Measurements from ENCODE around the gene TCF15.

The TCF15 gene

DNA sequence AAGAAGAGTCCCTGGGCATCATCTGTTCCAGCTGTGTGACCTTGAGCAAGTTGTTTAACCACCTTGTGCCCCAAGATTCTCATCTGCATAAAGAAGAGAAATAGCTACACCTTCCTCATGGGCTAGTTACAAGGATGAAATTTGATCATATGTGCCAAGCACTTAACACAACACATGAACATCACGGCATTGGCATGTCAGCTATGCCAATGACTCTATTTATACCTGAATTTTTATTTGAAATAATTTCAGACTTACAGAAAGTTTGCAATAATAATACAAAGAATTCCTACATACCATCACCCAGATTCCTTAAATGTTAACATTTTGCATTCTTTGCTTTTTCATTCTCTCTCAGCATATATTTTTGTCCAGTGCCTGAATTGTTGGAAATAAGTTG is 21.0 kb upstream of the TCF15 start:
- no peak overlapping the region for H3K4me3 ChIP-seq (ENCODE audit: low read length)
- TF ChIP-seq, protein P1, sequence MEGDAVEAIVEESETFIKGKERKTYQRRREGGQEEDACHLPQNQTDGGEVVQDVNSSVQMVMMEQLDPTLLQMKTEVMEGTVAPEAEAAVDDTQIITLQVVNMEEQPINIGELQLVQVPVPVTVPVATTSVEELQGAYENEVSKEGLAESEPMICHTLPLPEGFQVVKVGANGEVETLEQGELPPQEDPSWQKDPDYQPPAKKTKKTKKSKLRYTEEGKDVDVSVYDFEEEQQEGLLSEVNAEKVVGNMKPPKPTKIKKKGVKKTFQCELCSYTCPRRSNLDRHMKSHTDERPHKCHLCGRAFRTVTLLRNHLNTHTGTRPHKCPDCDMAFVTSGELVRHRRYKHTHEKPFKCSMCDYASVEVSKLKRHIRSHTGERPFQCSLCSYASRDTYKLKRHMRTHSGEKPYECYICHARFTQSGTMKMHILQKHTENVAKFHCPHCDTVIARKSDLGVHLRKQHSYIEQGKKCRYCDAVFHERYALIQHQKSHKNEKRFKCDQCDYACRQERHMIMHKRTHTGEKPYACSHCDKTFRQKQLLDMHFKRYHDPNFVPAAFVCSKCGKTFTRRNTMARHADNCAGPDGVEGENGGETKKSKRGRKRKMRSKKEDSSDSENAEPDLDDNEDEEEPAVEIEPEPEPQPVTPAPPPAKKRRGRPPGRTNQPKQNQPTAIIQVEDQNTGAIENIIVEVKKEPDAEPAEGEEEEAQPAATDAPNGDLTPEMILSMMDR (conservative IDR thresholded peaks at IDR 0.05; ENCODE audit: low read length): no peak
- DNase-seq (ENCODE audit: low read depth): peak; percentile 16

- no peak overlapping the region for H3K4me3 ChIP-seq (ENCODE audit: low read length)
- TF ChIP-seq, protein P1 (conservative IDR thresholded peaks at IDR 0.05; ENCODE audit: low read length): no peak
- DNase-seq (ENCODE audit: low read depth): no peak
Measured at GRCh38 chr20:626579-626978, 16.5 kb upstream of the TCF15 start.

- H3K4me3 ChIP-seq (ENCODE audit: low read length): no peak overlapping the region
- TF ChIP-seq, protein P1 (conservative IDR thresholded peaks at IDR 0.05; ENCODE audit: low read length): no peak
- DNase-seq (ENCODE audit: low read depth): no peak
Measured at GRCh38 chr20:625360-625932, 15.3 kb upstream of the TCF15 start.

- H3K4me3 ChIP-seq (ENCODE audit: low read length): no peak overlapping the region
- TF ChIP-seq, protein P1 (conservative IDR thresholded peaks at IDR 0.05; ENCODE audit: low read length): no peak
- DNase-seq (ENCODE audit: low read depth): no peak
Measured at GRCh38 chr20:623704-624103, 13.6 kb upstream of the TCF15 start.

- H3K4me3 ChIP-seq (ENCODE audit: low read length): no peak overlapping the region
- TF ChIP-seq, protein P1 (conservative IDR thresholded peaks at IDR 0.05; ENCODE audit: low read length): no peak
- DNase-seq (ENCODE audit: low read depth): no peak
Measured at GRCh38 chr20:623021-623420, 12.9 kb upstream of the TCF15 start.

- TF ChIP-seq, protein P1 (conservative IDR thresholded peaks at IDR 0.05; ENCODE audit: low read length): no peak
- no peak overlapping the region for H3K4me3 ChIP-seq (ENCODE audit: low read length)
- no peak for DNase-seq (ENCODE audit: low read depth)
Measured at GRCh38 chr20:622161-622560, 12.1 kb upstream of the TCF15 start.

GRCh38 chr20:621125-621756 is 11.1 kb upstream of the TCF15 start:
- TF ChIP-seq, protein P1 (conservative IDR thresholded peaks at IDR 0.05; ENCODE audit: low read length): no peak
- peak; percentile 28 for DNase-seq (ENCODE audit: low read depth)
- no peak overlapping the region for H3K4me3 ChIP-seq (ENCODE audit: low read length)
